AG09309 (cell line): ENCODE measurements around the gene PLA2G4F.
A peak's percentile ranks its signal among the peaks of the same experiment; 100 is the strongest.

Source experiments
- DNase-seq: peaks from one replicate; pipeline ENCODE4 v3.0.0-alpha.2; 2010; ENCODE audit warnings: low read depth
- H3K4me3 ChIP-seq: 2 replicates; pipeline ENCODE4 v1.5.1; 2011; ENCODE audit warnings: mild to moderate bottlenecking, low read depth, low read length, moderate library complexity; ENCODE audit not compliant: control insufficient read depth
- CTCF ChIP-seq: IDR thresholded peaks from 2 replicates; pipeline ENCODE4 v1.5.1; 2011; ENCODE audit warnings: mild to moderate bottlenecking, low read depth, low read length, inconsistent platforms; ENCODE audit not compliant: insufficient read depth, control insufficient read depth; ENCODE audit errors: missing control alignments

The PLA2G4F gene

GRCh38 chr15:42171122-42171521 is 14.7 kb upstream of the PLA2G4F start:
- no peak for TF ChIP-seq CTCF
- no peak for DNase-seq
- no peak overlapping the region for H3K4me3 ChIP-seq

GRCh38 chr15:42166225-42166940 is 9.9 kb upstream of the PLA2G4F start:
- TF ChIP-seq CTCF: no peak
- DNase-seq: no peak
- H3K4me3 ChIP-seq: no peak overlapping the region

- TF ChIP-seq CTCF: no peak
- DNase-seq: peak; percentile 2
- H3K4me3 ChIP-seq: no peak overlapping the region
These were observed 8.7 kb upstream of the PLA2G4F start for GRCh38 chr15:42165106-42165505.

GRCh38 chr15:42163947-42164550 is 7.6 kb upstream of the PLA2G4F start:
- H3K4me3 ChIP-seq: no peak overlapping the region
- no peak for TF ChIP-seq CTCF
- no peak for DNase-seq

- DNase-seq: no peak
- TF ChIP-seq CTCF: no peak
- H3K4me3 ChIP-seq: no peak overlapping the region
These were observed 6.9 kb upstream of the PLA2G4F start for GRCh38 chr15:42163291-42163690.

- no peak for DNase-seq
- no peak for TF ChIP-seq CTCF
- H3K4me3 ChIP-seq: no peak overlapping the region
These were observed 3.7 kb upstream of the PLA2G4F start for GRCh38 chr15:42160136-42160535.
